ENCODE measurements around the gene ALG14. TPM values are rescaled to one million over a fixed set of nuclear protein-coding genes. Genes with fewer than 3 reads are reported as not detected.
"Not testable (repeated sequence)": the region's sequence is repeated elsewhere in the genome, so short reads cannot be mapped to it uniquely, and the experiment has no call there.

Gene ALG14
- polyA plus RNA-seq, 3 donors: 11.6 to 16.2 (median 14.3) TPM

- peak in 1 of 3 donors; percentile 36 for DNase-seq (ENCODE audit: low read depth in 3 of 3, low spot score in 2 of 3)
Observed at GRCh38 chr1:95013950-95014574, 58.7 kb downstream of the ALG14 start.

DNA sequence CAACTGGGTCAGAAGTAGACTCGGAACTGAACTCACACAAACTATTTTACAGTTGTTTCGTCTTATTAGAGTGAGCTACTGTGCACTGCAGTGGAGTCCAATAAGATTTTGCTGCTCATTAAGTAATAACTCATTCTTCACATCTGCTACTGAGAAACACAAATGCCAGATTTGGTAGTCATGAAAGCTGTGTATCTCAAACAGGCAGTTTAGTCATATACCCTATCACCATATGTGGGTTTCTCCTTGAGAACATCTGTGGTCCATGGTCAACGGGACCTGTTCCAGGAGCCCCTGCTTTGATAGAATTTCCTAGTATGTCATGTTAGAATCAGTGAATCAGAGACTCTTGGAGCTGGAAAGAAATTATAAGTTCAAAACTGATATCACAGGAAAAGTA is 60.4 kb downstream of the ALG14 start:
- DNase-seq (ENCODE audit: low read depth in 3 of 3, low spot score in 2 of 3): no peak

DNA sequence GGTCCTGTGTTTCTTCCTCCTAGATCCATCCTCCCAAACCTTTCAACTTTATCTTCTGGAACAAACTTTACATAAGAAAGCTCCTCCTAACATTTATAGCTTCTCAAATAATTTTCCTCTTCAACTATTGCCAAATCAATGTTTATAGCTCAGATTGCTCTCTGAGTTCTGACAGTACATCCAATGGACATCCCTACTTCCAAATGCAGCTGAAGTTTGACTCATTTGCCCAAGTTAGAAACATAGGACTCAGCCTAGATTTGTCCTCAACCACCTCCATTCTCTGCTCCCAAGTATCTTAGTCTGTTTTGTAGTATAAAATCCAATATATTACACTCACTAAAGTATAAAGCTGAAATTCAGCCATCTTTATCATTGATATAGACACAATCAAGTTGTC is 62.6 kb downstream of the ALG14 start:
- DNase-seq (ENCODE audit: low read depth in 3 of 3, low spot score in 2 of 3): no peak

DNA sequence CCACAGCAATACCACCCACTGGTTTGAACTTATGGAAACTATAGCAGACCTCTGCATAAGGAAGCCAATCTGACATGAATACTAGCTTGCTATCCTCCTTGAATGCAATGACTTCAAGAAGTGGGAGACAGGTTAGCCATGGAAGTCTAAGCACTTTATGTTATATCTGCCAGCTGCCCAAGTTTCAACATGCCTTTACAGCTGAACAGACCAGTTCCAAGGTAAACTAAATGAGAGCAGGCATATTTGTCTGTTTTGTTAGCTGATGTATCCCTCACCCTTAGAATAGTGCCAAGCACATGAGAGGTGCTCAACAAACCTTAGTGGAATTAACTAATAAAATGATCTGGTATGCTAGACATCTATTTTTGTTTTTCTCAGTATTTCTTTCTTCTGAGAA is 65.1 kb downstream of the ALG14 start:
- DNase-seq (ENCODE audit: low read depth in 3 of 3, low spot score in 2 of 3): no peak

DNA sequence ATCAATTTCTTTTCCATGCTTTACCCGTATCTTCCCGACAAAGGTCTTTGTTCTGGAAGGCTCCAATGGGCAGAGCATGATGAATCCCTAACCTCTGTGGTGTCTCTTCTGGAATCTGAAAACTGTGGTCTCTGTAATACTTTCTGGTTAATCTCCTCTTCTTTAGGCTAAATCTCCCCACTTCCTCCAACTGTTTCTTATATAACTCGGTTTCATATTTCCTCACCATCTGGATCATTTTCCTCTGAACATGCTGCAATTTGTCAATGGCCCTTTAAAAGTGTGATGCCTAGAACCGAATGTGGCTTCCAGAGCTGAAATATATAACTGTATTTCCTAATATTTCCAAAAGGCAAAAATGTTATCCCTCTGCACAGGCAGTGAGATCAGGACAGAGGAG is 66.1 kb downstream of the ALG14 start:
- DNase-seq (ENCODE audit: low read depth in 3 of 3, low spot score in 2 of 3): no peak

- DNase-seq (ENCODE audit: low read depth in 3 of 3, low spot score in 2 of 3): no peak
Observed at GRCh38 chr1:95005584-95005983, 67.2 kb downstream of the ALG14 start.

DNA sequence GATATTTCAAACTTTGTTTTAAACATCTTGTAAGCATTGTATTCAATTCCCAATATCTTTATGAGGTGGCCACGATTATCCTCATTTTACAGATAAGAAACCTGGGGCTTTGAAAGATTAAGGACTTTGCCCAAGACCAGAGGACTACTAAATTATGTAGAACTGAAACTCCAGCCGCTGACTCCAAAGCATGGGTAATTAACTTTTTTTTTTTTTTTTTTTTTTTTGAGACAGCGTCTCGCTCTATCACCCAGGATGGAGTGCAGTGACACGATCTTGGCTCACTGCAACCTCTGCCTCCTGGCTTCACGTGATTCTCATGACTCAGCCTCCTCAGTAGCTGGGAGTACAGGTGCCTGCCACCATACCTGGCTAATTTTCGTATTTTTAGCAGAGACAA is 68.7 kb downstream of the ALG14 start:
- DNase-seq (ENCODE audit: low read depth in 3 of 3, low spot score in 2 of 3): no peak

DNA sequence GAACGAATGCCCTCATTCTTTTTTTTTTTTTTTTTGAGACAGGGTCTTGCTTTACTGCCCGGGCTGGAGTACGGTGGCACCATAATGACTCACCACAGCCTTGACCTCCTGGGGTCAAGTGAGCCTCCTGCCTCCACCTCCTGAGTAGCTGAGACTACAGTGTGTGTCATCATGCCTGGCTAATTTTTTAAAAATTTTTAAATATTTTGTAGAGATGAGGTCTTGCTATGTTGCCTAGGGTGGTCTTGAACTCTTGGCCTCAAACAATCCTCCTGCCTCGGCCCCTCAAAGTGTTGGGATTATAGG is 69.4 kb downstream of the ALG14 start:
- no peak for DNase-seq (ENCODE audit: low read depth in 3 of 3, low spot score in 2 of 3)

DNA sequence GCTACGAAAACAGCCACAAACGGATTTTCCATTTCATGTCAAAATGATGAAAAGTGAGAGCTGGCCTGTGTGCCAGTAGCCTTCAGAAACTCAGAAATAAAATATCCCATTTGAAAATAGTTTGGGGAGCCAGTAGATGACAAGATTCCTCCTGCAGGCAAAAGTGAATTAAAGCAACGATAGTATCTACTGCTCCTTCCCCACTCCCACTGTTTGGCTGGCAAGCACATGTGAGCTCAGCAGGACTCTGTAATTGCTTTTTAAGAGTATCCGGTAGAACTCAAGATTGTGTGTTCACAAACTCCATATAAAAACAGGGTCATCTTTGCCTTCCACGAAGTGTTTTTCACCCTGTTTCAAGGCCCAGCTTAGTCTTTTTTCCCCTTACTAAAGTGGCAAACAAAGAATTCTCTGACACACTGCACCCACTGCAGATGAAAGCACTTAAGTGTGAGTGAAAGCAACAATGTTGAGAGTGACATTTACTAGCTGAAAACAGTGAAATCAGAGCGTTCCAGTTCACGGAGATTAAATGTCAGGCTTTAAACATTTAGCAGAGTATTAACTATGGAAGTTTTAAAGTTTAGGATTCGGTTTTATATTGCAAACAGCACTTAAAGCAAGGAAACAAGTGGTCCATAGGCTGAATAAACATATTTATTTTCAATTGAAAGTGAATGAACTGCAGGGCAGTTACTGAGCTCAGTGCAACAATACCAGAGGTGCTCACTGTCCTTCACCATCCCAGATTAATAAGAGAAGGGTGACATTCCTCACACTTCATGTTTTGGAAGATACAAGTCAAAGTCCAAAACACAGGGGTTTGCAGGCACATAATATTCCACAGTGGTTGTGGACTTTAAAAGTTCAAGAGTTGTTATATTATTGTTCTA is 70.0 kb downstream of the ALG14 start:
- DNase-seq (ENCODE audit: low read depth in 3 of 3, low spot score in 2 of 3): peak; percentile 36 to 50 (median 48)

DNA sequence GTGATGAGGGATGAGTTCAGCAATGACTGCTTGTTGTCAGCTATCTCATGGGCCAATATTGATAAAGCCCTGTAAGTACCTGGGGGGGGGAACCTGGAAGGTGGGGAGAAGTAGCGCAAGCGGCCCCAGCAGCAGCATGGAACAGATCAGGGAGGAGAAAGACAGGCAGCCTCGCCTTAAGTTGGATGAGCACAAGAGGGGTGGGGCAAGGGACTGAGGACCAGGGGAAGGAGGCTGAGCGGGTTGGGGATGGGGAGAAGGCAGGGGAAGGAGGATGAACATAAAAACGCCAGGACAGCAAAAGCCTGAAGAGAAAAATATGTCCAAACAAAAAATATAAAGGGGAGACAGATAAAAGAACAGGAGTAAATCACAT is 70.6 kb downstream of the ALG14 start:
- DNase-seq (ENCODE audit: low read depth in 3 of 3, low spot score in 2 of 3): no peak

- no peak for DNase-seq (ENCODE audit: low read depth in 3 of 3, low spot score in 2 of 3)
Observed at GRCh38 chr1:94999456-95000131, 73.2 kb downstream of the ALG14 start.

DNA sequence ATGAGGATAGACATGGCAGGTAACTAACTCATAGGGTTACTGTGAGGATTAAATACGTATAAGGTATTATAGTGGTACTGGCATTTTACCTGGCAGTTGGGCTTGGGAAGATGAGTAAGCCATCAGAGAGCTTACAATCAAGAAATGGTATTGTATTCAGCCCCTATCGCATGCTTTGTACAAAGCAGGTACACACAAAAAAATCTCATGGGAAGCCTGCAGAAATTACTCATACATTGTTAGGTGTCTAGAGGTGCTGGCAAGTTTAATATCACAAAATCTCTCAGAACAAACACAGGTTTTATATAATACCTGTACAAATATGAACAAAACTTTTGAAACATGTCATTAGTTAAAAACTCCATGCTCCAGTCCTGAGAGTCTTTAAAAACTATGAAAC is 74.0 kb downstream of the ALG14 start:
- no peak for DNase-seq (ENCODE audit: low read depth in 3 of 3, low spot score in 2 of 3)

DNA sequence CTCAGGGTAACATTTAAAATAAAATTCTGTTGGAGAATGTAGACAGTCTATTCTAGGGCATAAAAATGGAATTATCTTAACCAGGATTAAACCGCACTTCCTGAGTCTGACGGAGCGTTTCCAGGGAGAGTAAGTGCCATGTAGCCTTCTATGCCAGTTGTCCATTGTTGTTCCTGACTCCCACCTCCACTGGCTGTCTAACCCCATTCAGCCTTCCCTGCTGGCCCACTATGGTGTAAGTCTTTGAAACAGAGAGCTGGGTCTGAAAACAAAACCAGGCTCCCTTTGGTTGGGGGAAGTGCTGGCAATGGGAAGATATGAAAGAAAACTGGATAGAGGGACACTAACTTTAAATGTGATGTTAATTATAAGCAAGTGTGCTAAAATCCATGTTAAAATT is 74.6 kb downstream of the ALG14 start:
- DNase-seq (ENCODE audit: low read depth in 3 of 3, low spot score in 2 of 3): no peak

- not testable (repeated sequence) for DNase-seq (ENCODE audit: low read depth in 3 of 3, low spot score in 2 of 3)
Observed at GRCh38 chr1:94995536-94995935, 77.2 kb downstream of the ALG14 start.

DNA sequence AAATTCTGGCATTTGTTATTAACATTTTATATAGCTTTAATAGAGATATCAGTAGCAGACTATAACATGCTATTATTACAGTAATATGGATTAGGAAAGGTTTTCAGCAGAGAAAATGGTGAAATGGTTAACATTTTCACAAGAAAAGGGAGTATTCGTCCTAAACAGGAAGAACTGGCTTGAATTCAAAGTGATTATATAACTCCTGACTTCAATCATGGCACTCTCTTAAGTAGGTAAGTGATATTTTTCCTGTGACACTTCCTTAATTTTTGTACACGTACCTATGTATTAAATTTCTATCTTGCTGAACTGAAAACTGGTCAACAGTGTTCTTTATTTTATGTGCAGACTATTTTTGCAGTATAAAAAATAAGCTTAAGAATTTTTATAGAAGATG is 77.9 kb downstream of the ALG14 start:
- no peak for DNase-seq (ENCODE audit: low read depth in 3 of 3, low spot score in 2 of 3)

GRCh38 chr1:94993931-94994645 is 78.7 kb downstream of the ALG14 start:
- no peak for DNase-seq (ENCODE audit: low read depth in 3 of 3, low spot score in 2 of 3)

GRCh38 chr1:94992863-94993563 is 79.7 kb downstream of the ALG14 start:
- no peak for DNase-seq (ENCODE audit: low read depth in 3 of 3, low spot score in 2 of 3)

DNA sequence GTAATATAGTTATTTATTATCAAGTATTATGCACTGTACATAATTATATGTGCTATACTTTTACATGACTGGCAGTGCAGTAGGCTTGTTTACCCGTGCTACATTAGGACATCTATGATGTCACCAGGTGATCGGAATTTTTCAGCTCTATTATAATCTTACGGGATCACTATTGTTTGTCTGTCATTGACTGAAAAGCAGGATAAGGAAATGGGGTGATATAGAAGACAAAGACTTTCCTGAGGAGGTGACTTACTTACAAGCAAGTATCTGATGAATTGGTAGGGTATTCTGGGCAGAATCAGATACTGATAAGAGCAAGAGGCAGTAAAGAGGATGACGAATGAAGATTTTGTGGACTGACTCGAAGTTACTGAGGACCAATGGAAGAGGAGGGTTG is 80.6 kb downstream of the ALG14 start:
- no peak for DNase-seq (ENCODE audit: low read depth in 3 of 3, low spot score in 2 of 3)

DNA sequence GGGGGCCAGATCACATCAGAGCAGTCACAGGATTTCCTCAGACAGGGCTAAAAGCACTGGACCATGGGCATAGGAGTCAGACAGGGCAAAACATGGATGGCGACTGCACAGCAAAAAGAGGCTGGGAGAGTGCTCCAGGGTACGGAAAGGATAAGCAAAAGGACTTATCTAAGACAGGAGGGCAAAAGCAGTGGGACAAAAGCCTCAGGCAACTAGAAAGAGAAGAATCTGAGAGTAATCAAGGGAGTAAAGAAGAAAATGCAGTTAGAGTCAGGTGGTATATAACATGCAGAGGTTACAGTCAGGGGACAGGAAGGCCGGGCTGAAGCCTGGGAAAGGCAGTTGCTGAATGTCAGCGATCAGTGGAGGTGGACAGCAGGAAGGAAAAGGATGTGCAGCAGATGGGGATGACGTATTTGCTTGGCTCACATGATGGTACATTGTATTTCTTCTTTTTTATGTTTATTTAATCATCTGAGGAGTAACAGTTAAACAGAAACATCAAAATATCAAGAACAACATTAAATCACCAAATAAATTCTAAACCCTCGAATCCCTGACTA is 82.8 kb downstream of the ALG14 start:
- no peak for DNase-seq (ENCODE audit: low read depth in 3 of 3, low spot score in 2 of 3)

DNA sequence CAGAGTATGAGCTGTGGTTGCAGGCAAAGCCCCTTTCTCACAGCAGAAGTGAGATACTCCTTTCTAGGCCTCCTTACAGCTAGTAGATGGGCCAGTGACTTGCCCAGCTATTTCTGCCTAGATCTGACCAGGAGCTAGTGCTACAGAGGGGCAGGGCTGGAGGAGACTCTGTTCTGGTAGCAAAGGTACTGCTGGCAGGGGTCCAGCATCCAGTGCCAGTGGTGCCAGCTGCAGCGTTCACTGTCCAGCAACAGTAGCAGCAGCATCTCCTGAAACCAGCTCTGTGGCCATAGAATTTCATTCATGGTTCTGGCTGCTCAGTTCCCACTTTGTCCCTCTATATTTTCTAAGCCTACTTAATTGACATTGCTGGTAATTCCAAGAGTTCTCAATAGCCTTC is 83.4 kb downstream of the ALG14 start:
- no peak for DNase-seq (ENCODE audit: low read depth in 3 of 3, low spot score in 2 of 3)
